ENCODE results near the gene SNX19.

Gene SNX19

DNA sequence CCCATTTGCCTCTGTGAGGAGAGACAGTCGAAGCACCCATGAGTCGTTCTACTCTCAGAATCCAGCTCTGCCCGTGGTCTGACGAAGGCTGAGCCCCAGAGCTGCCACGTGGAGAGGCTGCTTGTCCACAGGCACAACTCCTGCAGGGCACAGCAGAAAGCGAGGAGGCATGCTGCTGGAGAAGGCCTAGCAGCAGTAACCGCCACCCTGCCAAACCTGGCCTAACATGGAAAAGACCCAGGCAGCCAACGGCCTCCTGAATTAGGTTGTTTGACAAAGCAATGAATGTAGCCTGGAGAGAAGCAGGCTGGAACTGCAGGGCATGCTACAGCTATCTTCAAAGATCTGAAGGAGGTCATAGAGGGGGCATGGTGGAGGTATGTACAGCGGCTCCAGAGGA is 89.7 kb downstream of the SNX19 start:
- Histone ChIP-seq H3K4me2 (no peak overlapping the region), H4K20me1 (ENCODE audit: insufficient read depth) (no peaks in the 10 kb centered on the region), H3K4me3 (IDR thresholded peaks at IDR 0.05; ENCODE audit: insufficient read depth, low read depth, low read length) (no peak overlapping the region), H3K9ac (no peak overlapping the region), H3K79me2 (ENCODE audit: insufficient read depth, low read depth) (no peaks in the 10 kb centered on the region), H2AFZ (ENCODE audit: low read depth) (no peak overlapping the region), H3K27me3 (ENCODE audit: insufficient read depth, low read depth) (no peaks in the 10 kb centered on the region), H3K27ac (no peak overlapping the region), H3K36me3 (ENCODE audit: insufficient read depth) (no peaks in the 10 kb centered on the region), H3K4me1 (ENCODE audit: low read depth, poor library complexity, severe bottlenecking) (peaks cover 22% of the 10 kb centered on the region)
- TF ChIP-seq, protein P1, sequence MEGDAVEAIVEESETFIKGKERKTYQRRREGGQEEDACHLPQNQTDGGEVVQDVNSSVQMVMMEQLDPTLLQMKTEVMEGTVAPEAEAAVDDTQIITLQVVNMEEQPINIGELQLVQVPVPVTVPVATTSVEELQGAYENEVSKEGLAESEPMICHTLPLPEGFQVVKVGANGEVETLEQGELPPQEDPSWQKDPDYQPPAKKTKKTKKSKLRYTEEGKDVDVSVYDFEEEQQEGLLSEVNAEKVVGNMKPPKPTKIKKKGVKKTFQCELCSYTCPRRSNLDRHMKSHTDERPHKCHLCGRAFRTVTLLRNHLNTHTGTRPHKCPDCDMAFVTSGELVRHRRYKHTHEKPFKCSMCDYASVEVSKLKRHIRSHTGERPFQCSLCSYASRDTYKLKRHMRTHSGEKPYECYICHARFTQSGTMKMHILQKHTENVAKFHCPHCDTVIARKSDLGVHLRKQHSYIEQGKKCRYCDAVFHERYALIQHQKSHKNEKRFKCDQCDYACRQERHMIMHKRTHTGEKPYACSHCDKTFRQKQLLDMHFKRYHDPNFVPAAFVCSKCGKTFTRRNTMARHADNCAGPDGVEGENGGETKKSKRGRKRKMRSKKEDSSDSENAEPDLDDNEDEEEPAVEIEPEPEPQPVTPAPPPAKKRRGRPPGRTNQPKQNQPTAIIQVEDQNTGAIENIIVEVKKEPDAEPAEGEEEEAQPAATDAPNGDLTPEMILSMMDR (conservative IDR thresholded peaks at IDR 0.05; ENCODE audit: low read depth, low read length): no peak

DNA sequence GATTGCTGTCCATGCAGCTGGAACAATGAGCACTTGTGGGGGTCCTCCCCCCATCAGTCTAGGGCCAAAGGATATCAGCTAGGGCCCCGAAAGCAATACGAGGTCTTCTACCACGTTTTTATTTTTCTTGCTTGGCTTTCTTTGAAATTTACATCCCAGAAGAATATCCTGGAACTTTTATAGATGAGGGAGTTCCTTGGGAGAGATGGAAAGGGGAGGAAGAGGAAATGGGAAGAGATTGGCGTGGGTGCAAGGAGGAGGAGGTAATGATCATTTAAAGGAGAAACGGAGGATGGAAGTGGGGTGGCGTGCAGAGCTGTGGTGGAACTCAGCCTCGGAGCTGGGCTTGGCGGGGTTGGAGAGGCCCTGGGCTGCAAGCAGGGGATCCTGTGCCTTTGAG is 90.3 kb downstream of the SNX19 start:
- Histone ChIP-seq H3K36me3 (ENCODE audit: insufficient read depth) (no peaks in the 10 kb centered on the region), H3K4me3 (IDR thresholded peaks at IDR 0.05; ENCODE audit: insufficient read depth, low read depth, low read length) (no peak overlapping the region), H4K20me1 (ENCODE audit: insufficient read depth) (no peaks in the 10 kb centered on the region), H3K79me2 (ENCODE audit: insufficient read depth, low read depth) (no peaks in the 10 kb centered on the region), H3K4me2 (no peak overlapping the region), H2AFZ (ENCODE audit: low read depth) (no peak overlapping the region), H3K27ac (no peak overlapping the region), H3K4me1 (ENCODE audit: low read depth, poor library complexity, severe bottlenecking) (peaks cover 18% of the 10 kb centered on the region), H3K9ac (no peak overlapping the region), H3K27me3 (ENCODE audit: insufficient read depth, low read depth) (no peaks in the 10 kb centered on the region)
- TF ChIP-seq, protein P1 (conservative IDR thresholded peaks at IDR 0.05; ENCODE audit: low read depth, low read length): no peak

- TF ChIP-seq, protein P1 (conservative IDR thresholded peaks at IDR 0.05; ENCODE audit: low read depth, low read length): no peak
- Histone ChIP-seq H3K9ac (no peak overlapping the region), H3K4me2 (no peak overlapping the region), H3K27ac (no peak overlapping the region), H3K36me3 (ENCODE audit: insufficient read depth) (no peaks in the 10 kb centered on the region), H3K4me3 (IDR thresholded peaks at IDR 0.05; ENCODE audit: insufficient read depth, low read depth, low read length) (no peak overlapping the region), H3K27me3 (ENCODE audit: insufficient read depth, low read depth) (no peaks in the 10 kb centered on the region), H3K4me1 (ENCODE audit: low read depth, poor library complexity, severe bottlenecking) (peaks cover 14% of the 10 kb centered on the region), H4K20me1 (ENCODE audit: insufficient read depth) (no peaks in the 10 kb centered on the region), H3K79me2 (ENCODE audit: insufficient read depth, low read depth) (no peaks in the 10 kb centered on the region), H2AFZ (ENCODE audit: low read depth) (no peak overlapping the region)
These were observed 90.7 kb downstream of the SNX19 start for GRCh38 chr11:130825561-130825960.

Measured in KMS-11 (cell line).